Measurements from ENCODE around the gene TMC2. TPM values are rescaled to one million over a fixed set of nuclear protein-coding genes. Genes with fewer than 3 reads are reported as not detected.

Gene TMC2
- polyA plus RNA-seq, 3 donors = not detected

DNA sequence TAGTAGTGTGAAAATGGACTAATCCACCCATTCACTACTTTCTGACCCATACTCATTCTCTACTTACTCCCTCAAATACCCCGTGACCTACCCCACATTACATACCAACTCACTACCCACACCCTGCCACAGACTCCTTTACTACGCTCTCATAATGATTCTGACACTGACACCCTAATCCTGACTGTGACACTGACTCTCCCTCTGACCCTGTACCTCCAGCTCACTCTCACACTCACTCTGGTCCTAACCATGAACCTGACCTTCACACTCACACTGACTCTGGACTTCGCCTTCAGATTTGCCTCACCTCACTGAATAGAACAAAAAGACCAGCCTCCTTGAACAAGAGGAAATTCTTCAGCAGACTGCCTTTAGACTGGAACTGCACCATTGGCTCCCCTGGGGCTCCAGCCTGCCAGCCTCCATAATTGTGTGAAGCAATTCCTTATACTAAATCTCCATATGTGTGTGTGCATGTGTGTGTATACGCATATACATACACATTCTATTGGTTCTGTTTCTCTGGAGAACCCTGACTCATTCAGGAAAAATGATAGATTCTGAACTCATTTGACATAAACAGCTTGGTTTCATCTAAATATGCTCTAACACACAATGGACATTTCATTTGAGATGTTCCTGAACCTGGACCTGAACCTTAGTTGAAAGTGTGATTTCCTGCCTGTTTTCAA is 17.1 kb upstream of the TMC2 start:
- no peak for DNase-seq
- Mint-ChIP-seq H3K27me3 (ENCODE audit: low read depth in 3 of 3) (peaks cover 14 to 20% (median 20%) of the 10 kb centered on the region in 3 donors), H3K9me3 (peaks cover 0 to 1% (median 0%) of the 10 kb centered on the region in 7 donors), H3K36me3 (no peaks in the 10 kb centered on the region), H3K27ac (no peak overlapping the region), H3K4me1 (peaks cover 15% of the 10 kb centered on the region), H3K4me3 (no peak overlapping the region)
- Histone ChIP-seq H3K79me2 (ENCODE audit: insufficient read depth, low read length) (no peaks in the 10 kb centered on the region), H3K4me1 (ENCODE audit: control insufficient read depth in 1 of 2, insufficient read depth in 2 of 2, low read length in 2 of 2) (peaks cover 5 to 7% of the 10 kb centered on the region in 2 donors), H3K36me3 (replicated peaks in 1 of 2; ENCODE audit: control insufficient read depth in 1 of 2, insufficient read depth in 2 of 2, low read length in 2 of 2) (no peaks in the 10 kb centered on the region), H3K4me2 (replicated peaks; ENCODE audit: extremely low read depth, low read length, poor library complexity, severe bottlenecking) (no peak overlapping the region), H3K27me3 (ENCODE audit: control insufficient read depth in 2 of 2, insufficient read depth in 2 of 2, low read length in 2 of 2) (no peaks in the 10 kb centered on the region), H2AFZ (ENCODE audit: insufficient read depth, low read depth, low read length, poor library complexity, severe bottlenecking) (no peak overlapping the region), H3K9ac (ENCODE audit: insufficient read depth, low read length, poor library complexity, severe bottlenecking) (no peak overlapping the region), H4K20me1 (ENCODE audit: insufficient read depth, low read length) (no peaks in the 10 kb centered on the region), H3K4me3 (replicated peaks in 1 of 3; ENCODE audit: low read depth in 2 of 3, low read length in 3 of 3) (no peak overlapping the region), H3K27ac (ENCODE audit: low read depth in 1 of 2, low read length in 2 of 2) (no peak overlapping the region), H3K9me3 (replicated peaks in 1 of 2; ENCODE audit: control insufficient read depth in 1 of 2, insufficient read depth in 1 of 2, low read length in 2 of 2) (no peaks in the 10 kb centered on the region)
- TF ChIP-seq, protein P1, sequence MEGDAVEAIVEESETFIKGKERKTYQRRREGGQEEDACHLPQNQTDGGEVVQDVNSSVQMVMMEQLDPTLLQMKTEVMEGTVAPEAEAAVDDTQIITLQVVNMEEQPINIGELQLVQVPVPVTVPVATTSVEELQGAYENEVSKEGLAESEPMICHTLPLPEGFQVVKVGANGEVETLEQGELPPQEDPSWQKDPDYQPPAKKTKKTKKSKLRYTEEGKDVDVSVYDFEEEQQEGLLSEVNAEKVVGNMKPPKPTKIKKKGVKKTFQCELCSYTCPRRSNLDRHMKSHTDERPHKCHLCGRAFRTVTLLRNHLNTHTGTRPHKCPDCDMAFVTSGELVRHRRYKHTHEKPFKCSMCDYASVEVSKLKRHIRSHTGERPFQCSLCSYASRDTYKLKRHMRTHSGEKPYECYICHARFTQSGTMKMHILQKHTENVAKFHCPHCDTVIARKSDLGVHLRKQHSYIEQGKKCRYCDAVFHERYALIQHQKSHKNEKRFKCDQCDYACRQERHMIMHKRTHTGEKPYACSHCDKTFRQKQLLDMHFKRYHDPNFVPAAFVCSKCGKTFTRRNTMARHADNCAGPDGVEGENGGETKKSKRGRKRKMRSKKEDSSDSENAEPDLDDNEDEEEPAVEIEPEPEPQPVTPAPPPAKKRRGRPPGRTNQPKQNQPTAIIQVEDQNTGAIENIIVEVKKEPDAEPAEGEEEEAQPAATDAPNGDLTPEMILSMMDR (IDR thresholded peaks at IDR 0.05) = no peak
- intact Hi-C loops (cut with micrococcal nuclease) = no loop called here
- 90% methylated on average over 3 of the region's 4 CpGs for WGBS (ENCODE audit: insufficient coverage)

DNA sequence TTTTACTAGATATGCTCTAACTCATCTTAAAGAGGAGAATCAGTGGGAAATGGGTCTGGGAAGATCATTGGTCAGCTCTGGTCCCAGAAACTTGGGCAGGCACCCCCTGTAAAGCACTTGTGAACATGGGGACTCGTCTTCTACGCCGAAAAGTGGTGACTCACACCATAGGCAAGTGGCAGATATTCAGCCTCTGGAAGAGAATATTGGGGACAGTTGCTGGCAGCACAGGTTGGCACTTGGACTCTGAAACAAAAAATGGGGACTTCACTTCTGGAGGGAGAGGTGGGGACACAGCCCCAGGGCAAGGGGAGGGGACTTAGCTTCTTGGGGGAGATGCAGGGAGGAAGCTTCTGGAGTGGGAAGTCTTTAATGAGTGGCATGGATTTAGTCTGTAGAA is 15.8 kb upstream of the TMC2 start:
- WGBS (ENCODE audit: insufficient coverage) = 100% methylated on average over 2 of the region's 3 CpGs
- H3K4me1 Mint-ChIP-seq = peaks cover 19% of the 10 kb centered on the region
- no peak overlapping the region for H3K4me3 ChIP-seq (replicated peaks in 1 of 3; ENCODE audit: low read depth in 2 of 3, low read length in 3 of 3)
- DNase-seq = no peak
- H3K9me3 ChIP-seq (replicated peaks in 1 of 2; ENCODE audit: control insufficient read depth in 1 of 2, insufficient read depth in 1 of 2, low read length in 2 of 2) = no peaks in the 10 kb centered on the region
- peaks cover 0 to 2% (median 0%) of the 10 kb centered on the region in 7 donors for H3K9me3 Mint-ChIP-seq
- TF ChIP-seq, protein P1 (IDR thresholded peaks at IDR 0.05) = no peak
- no peak overlapping the region for H3K27ac ChIP-seq (ENCODE audit: low read depth in 1 of 2, low read length in 2 of 2)
- H3K79me2 ChIP-seq (ENCODE audit: insufficient read depth, low read length) = no peaks in the 10 kb centered on the region
- no peaks in the 10 kb centered on the region for H3K36me3 ChIP-seq (replicated peaks in 1 of 2; ENCODE audit: control insufficient read depth in 1 of 2, insufficient read depth in 2 of 2, low read length in 2 of 2)
- H4K20me1 ChIP-seq (ENCODE audit: insufficient read depth, low read length) = no peaks in the 10 kb centered on the region
- H3K27me3 Mint-ChIP-seq (ENCODE audit: low read depth in 3 of 3) = peaks cover 20 to 27% (median 23%) of the 10 kb centered on the region in 3 donors
- peaks cover 10% of the 10 kb centered on the region in 2 donors for H3K4me1 ChIP-seq (ENCODE audit: control insufficient read depth in 1 of 2, insufficient read depth in 2 of 2, low read length in 2 of 2)
- H3K4me2 ChIP-seq (replicated peaks; ENCODE audit: extremely low read depth, low read length, poor library complexity, severe bottlenecking) = no peak overlapping the region
- H3K27ac Mint-ChIP-seq = no peak overlapping the region
- peaks cover 3 to 10% of the 10 kb centered on the region in 2 donors for H3K27me3 ChIP-seq (ENCODE audit: control insufficient read depth in 2 of 2, insufficient read depth in 2 of 2, low read length in 2 of 2)
- H3K36me3 Mint-ChIP-seq = no peaks in the 10 kb centered on the region
- no peak overlapping the region for H2AFZ ChIP-seq (ENCODE audit: insufficient read depth, low read depth, low read length, poor library complexity, severe bottlenecking)
- H3K9ac ChIP-seq (ENCODE audit: insufficient read depth, low read length, poor library complexity, severe bottlenecking) = no peak overlapping the region
- H3K4me3 Mint-ChIP-seq = no peak overlapping the region
- intact Hi-C loops (cut with micrococcal nuclease) = loop anchor here in 1 of 2 donors (10.0 kb wide), 1 partner anchor 144 kb away; the partner anchor contains the start of gene IDH3B
